ENCODE data around the gene ANO4.

The ANO4 gene

GRCh38 chr12:101166866-101167265, 372.3 kb downstream of the ANO4 start:
- no peak for DNase-seq (ENCODE audit: low read depth)

GRCh38 chr12:101168001-101168400, 373.4 kb downstream of the ANO4 start:
- no peak for TF ChIP-seq CTCF (conservative IDR thresholded peaks at IDR 0.05; ENCODE audit: low read length)

More at GRCh38 chr12:101166866-101167265, 372.3 kb downstream of the ANO4 start:
- no peak for TF ChIP-seq CTCF (conservative IDR thresholded peaks at IDR 0.05; ENCODE audit: low read length)
- H3K4me3 ChIP-seq (ENCODE audit: low read length), result no peak overlapping the region

GRCh38 chr12:101172316-101172715, 377.7 kb downstream of the ANO4 start:
- TF ChIP-seq CTCF (conservative IDR thresholded peaks at IDR 0.05; ENCODE audit: low read length), result peak; percentile 38
- H3K4me3 ChIP-seq (ENCODE audit: low read length), result no peak overlapping the region
- DNase-seq (ENCODE audit: low read depth), result peak; percentile 41

More at GRCh38 chr12:101168001-101168400, 373.4 kb downstream of the ANO4 start:
- no peak overlapping the region for H3K4me3 ChIP-seq (ENCODE audit: low read length)
- DNase-seq (ENCODE audit: low read depth), result no peak

GRCh38 chr12:101173197-101173749, 378.7 kb downstream of the ANO4 start:
- TF ChIP-seq CTCF (conservative IDR thresholded peaks at IDR 0.05; ENCODE audit: low read length), result no peak
- no peak for DNase-seq (ENCODE audit: low read depth)
- no peak overlapping the region for H3K4me3 ChIP-seq (ENCODE audit: low read length)

GRCh38 chr12:101174541-101174940, 380.0 kb downstream of the ANO4 start:
- no peak for DNase-seq (ENCODE audit: low read depth)
- no peak for TF ChIP-seq CTCF (conservative IDR thresholded peaks at IDR 0.05; ENCODE audit: low read length)
- H3K4me3 ChIP-seq (ENCODE audit: low read length), result no peak overlapping the region

Data from AG10803 (cell line).